ENCODE results near the gene KRTAP15-1.

KRTAP15-1 gene

GRCh38 chr21:30486180-30486579 lies 46.1 kb downstream of the KRTAP15-1 start:
- H3K27ac ChIP-seq = no peak overlapping the region
- TF ChIP-seq ZFX (IDR thresholded peaks at IDR 0.05) = no peak
- TF ChIP-seq, protein P1, sequence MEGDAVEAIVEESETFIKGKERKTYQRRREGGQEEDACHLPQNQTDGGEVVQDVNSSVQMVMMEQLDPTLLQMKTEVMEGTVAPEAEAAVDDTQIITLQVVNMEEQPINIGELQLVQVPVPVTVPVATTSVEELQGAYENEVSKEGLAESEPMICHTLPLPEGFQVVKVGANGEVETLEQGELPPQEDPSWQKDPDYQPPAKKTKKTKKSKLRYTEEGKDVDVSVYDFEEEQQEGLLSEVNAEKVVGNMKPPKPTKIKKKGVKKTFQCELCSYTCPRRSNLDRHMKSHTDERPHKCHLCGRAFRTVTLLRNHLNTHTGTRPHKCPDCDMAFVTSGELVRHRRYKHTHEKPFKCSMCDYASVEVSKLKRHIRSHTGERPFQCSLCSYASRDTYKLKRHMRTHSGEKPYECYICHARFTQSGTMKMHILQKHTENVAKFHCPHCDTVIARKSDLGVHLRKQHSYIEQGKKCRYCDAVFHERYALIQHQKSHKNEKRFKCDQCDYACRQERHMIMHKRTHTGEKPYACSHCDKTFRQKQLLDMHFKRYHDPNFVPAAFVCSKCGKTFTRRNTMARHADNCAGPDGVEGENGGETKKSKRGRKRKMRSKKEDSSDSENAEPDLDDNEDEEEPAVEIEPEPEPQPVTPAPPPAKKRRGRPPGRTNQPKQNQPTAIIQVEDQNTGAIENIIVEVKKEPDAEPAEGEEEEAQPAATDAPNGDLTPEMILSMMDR (conservative IDR thresholded peaks at IDR 0.05) = no peak

GRCh38 chr21:30487336-30487735 lies 47.3 kb downstream of the KRTAP15-1 start, which contains the start of gene KRTAP19-2:
TSS of gene KRTAP19-2 (minus strand) at chr21:30487436. CDS start at chr21:30487348, 88 bp downstream.
- TF ChIP-seq, protein P1 (conservative IDR thresholded peaks at IDR 0.05) = no peak
- TF ChIP-seq ZFX (IDR thresholded peaks at IDR 0.05) = no peak
- no peak within 1 kb of the TSS for H3K27ac ChIP-seq
